Right ventricle myocardium superior (tissue), 1 donor: Measurements from ENCODE around the gene PTPRR. TPM values are rescaled to one million over a fixed set of nuclear protein-coding genes. Genes with fewer than 3 reads are reported as not detected.
A peak's percentile ranks its signal among the peaks of the same experiment; 100 is the strongest.

Source experiments
- ATAC-seq: fragments of 200-7000 bp; cut with Tn5 transposase; one replicate; pipeline ENCODE4 v1.9.1; 2020; ENCODE audit warnings: mild to moderate bottlenecking; ENCODE audit not compliant: poor library complexity
- DNase-seq: peaks from one replicate; pipeline ENCODE4 v3.0.0-alpha.2; 2020
- intact Hi-C: fragments of 100-400 bp; cut with DNase I; formaldehyde crosslinking; loops from one replicate; pipeline ENCODE4 v1.11.2; 2022
- total RNA-seq: library from RNA; stranded (reverse); fragmentation: NEBNext Ultra II Directional; extraction: Animal tissue kit (Norgen Biotek cat#: 25700); gene quantifications from one replicate; pipeline ENCODE4 v1.2.1, GENCODE V29; 2021
- donor health status: DM: no; HTN: yes; CAD: no; lungs with severe emphysema.

PTPRR gene
- total RNA-seq, 1 donor from 2014 or later = 0.19 TPM

DNA sequence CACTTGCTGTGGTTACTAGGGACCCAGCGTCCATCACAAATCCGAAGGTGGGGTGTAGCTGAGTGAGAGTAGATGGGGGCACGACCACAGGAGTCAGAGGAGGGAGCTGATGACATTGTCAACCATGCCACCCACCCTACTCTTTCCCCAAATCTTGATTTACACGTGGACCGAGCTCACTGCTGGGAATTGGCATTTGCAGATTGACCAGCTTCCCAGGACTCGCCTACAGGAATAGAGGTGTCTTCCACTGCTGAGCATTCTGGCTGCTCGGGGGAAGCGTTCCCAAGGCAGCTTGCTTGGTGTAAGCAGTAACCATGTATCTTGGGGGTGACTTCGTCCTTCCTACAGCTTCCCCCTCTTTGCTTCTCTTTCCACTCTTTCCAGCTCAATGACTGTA lies 353 bp upstream of the PTPRR start:
- intact Hi-C loops = no loop called here
- DNase-seq = no peak

DNA sequence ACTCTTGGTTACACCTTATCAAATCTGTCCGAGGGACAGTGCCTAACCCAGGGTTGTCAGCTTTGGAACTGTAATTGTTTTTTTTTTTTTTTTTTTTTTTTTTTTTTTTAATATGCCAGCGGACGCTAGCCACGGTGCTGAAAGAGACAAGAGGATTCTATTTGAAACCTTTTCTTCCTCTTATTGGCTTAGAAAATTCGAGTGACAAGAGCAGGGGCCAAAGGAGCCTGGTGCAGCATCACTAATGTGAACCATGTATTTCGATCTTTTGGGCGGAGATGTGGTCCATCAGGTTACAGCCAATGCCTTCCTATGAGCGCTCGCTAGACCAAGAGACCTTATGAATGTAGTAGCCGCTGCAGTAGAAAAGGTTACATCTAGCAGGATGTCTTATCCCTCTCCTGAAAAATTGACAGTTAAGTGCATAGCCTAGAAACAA lies 922 bp downstream of the PTPRR start:
- ATAC-seq = no peak
- no peak for DNase-seq
- intact Hi-C loops = no loop called here

More for the DNA sequence above, 353 bp upstream of the PTPRR start:
- ATAC-seq = no peak

DNA sequence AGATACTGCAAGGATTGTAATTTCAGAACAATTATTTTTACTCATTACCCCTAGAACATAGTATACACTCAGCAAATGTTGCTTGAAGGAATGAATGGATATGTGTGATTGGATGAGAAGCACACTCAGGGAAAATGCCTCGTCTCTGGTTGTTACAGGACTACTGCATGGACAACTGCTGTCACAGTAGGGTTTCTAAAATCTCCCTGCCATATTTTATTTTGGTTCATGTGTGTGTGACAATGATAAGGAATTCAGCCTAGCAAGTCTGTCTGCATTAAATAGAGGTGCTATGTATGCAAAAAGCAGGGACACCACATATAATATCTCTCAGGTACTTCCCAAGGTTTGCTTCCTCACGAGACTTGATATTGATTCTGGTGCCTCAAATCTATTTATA lies 1.4 kb downstream of the PTPRR start:
- intact Hi-C loops = no loop called here
- DNase-seq (no peak), ATAC-seq (no peak)

DNA sequence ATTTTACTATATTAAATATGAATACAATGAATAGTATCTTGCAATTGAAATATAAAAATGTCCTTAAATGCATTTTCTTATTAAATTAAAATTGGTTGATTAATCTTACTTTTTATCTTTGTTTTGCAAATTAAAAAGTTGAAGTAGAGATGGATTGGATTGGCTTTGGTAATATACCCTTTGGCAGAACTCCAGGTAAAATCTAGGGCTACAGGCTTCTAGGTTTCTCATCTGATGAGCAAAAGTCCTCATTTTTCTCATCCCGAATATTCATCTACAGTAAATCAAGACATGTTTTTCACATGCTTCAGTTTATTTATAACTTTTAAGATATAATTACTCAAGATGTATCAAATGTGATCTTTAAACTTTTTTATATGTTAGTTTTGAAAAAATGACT lies 2.2 kb downstream of the PTPRR start:
- DNase-seq (no peak), ATAC-seq (no peak)
- intact Hi-C loops = no loop called here

DNA sequence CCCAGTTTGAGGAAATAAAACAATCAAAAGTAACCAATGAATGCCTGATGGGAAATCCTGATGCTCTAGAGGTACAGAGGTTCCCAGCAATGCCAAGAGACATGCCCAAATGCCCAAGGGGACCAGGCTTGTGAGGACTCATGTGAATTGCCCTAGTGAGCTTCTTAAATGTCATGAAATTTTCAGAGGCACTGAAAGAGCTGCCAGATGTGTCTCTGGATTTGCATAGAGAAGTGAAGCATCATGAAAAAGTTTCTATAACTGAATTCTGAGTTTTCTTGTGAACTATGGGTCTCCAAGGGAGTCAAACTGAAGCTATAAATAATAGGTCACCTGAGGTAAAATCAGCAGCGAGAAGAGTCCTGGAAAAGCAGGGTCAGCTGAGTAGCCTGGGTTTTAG lies 9.9 kb downstream of the PTPRR start:
- intact Hi-C loops = no loop called here
- DNase-seq (no peak), ATAC-seq (no peak)

DNA sequence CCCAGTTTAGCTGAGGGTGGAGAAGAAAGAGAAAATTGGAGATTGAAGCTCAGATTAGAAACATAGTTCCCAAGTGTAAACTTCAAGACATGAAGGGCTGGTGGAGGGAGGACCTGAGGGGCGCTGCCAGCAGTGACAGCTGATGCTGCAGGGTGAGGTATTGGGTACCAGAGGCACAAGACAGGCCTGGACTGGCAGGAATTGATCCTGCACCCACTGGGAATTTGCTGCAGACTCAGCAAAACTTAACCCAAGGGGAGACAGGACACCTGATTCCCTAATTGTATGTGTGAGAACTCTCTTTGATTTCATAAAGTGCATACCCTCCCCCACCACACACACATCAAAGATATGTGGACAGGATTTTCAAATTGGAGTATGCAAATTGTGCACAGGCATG lies 11.6 kb downstream of the PTPRR start:
- DNase-seq = no peak
- no peak for ATAC-seq
- intact Hi-C loops = no loop called here

DNA sequence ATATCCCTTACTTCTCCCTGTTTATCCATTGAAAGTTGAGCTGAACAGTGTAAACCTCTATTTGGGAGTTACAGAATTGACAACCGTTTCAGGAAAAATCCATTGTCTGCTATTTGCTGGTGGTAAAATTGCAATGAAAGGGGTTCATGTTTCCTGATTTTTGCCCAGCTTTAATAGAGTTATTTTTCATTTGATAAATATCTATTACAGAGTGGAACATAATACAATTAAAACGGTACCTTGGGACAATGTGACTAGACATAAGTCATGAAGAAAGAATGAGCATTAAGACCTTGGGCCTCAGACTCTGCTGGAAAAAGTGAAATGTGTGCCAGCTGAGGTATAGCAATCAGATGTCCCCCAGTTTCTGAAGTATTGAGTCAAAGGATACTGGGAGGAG lies 13.1 kb downstream of the PTPRR start:
- intact Hi-C loops = no loop called here
- ATAC-seq (no peak), DNase-seq (no peak)

DNA sequence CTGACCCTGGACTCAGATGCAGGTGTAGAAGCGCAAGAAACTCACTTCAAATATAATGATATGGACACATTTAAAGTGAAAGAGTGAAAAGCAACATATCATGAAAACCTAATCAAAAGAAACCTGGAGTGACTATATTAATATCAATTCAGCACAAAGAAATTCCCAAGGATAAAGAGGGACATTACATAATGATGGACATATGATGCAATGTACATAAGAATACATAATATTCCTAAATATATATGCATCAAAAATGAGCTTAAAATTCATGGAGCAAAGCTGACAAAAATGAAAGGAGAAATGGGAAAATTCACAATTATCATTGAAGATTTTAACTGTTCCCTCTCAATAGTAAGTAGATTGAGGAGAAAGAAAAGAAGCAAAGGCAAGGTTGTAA lies 24.6 kb downstream of the PTPRR start:
- ATAC-seq (no peak), DNase-seq (no peak)
- intact Hi-C loops = no loop called here

DNA sequence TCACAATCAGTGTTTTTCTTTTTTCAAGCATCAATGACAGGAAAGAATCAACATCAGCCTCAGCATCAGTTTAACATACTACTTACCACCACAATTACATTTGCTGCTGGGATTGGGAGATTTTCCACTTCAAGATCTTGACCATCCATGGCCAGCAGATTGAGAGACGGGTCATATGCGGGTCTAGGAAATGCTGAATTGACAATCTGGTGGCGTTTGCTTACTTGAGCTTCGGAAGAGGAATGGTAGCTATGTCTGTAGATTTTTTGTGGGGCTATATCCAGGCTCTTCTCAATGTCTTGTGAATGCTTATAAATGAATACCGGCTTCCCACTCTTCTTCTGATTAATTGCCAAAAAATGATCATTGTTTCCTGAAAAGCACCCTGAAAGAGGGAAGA lies 27.9 kb downstream of the PTPRR start:
- DNase-seq (no peak), ATAC-seq (no peak)
- intact Hi-C loops = no loop called here

DNA sequence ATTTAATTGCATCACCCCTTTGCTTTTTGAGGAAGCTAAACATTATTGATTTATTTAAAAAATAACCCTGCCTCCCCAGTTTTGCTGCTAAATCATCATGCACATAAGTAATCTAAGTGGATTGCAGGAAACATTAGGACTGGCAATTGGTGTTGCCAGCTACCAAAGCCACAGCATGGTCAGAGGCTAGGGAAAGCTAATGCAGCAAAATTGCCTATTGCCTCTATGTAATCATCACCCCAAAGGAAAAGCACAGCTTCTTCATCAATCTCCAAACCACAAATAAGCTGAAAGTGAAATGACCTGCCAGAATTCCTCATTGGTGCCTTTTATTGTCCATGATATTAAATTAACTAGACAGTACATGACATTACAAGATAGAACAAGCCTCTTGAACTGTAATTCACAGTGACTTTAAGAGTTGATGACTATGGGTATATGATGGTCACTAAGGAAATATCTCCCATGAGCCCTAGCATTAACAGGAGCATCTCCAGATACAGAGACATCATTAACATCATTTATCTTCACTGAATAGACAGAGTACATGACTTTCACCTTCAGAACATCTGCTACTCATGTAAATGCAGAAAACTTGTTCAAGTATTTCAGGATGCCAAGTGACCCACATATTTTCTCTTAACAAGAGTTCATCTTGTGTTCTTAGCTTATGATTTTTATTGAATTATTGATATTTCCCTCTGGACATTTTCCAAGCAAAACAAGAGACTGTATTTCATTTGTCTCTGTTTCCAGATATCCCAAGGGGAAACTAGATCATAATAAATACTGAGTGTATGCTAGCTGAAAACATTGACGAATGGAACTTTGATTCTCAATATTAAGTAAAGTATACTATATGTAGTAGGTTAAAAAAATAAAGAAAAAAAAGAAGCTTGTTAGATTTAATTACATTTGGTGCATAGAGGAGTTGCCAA lies 29.4 kb downstream of the PTPRR start:
- intact Hi-C loops = no loop called here
- no peak for ATAC-seq
- no peak for DNase-seq

DNA sequence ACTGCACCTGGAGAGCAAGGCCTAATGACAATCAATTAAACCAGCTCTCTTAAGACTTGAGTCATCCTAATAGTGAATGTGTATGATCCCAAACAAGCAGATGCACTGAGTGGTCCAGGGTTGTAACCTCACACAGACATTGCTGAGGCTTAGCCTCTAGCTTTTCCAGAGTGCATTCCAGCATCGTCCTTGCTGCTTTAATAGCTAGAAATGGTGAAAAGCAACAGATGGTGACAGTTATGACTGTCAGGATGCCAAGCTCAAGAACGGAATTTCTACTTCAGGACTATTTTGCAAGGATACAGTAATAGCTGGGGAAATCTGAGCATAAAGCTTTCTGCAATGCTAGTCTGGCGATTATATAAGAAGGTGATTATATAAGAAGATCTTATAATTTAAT lies 34.6 kb downstream of the PTPRR start:
- intact Hi-C loops = no loop called here
- DNase-seq = no peak
- ATAC-seq = no peak

DNA sequence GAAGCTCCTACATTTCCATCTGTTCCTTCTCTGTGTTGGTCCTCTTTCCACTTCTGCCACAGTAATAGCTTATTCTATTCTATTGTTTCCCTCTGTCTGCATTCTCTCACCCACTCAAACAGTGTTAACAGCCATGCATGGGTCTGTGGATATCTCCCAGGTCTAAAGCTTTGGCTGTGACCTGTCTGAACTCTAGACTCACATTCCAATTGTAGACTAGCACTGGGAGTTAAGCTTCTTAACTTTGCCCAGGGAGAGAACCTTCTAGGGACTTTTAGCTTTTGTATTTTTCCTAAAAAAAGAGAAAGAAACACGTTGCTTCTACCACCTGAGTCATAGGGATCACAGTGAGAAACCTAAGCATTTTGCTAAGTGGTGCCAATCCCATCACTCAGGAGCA lies 36.7 kb downstream of the PTPRR start:
- DNase-seq = no peak
- intact Hi-C loops = no loop called here
- ATAC-seq = peak; percentile 53

DNA sequence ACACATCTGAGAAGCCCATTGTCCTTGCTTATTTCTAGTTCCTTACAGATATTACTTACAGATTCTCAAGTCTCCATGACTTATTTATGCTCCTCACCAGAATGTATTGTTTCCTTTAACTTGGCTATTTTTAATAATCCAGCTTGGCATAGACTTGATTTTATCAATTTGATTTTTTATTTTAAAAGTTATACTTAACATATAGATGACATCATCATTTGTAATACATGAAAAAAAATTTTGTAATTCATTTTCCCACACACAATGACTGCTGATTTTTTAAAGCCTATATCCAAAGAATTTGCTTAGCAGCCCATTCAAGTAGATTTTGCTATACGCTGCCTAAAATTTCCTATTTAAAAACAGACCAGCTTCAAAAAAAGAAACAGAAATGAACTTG lies 39.8 kb downstream of the PTPRR start:
- ATAC-seq (no peak), DNase-seq (no peak)
- intact Hi-C loops = no loop called here

DNA sequence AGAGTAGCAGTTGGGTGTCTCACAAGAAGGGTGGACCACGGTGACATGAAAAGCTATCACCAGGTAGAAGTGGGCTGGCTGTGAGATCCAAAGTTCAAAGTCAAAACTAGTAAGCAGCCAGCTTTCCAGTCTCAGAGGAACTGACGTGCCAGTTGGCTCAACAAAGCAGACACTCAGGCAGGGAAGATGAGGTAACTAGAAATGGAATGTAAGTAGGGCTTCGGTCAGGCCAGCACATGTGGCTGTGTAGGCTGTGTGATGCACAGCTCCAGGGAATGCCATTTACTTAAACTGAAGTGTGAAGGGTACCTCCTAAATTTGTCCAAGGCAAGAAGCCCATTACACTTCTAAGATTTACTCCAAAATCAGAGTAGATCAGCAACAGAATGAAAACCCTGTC lies 43.6 kb downstream of the PTPRR start:
- DNase-seq (no peak), ATAC-seq (peak; percentile 41)
- intact Hi-C loops = no loop called here

DNA sequence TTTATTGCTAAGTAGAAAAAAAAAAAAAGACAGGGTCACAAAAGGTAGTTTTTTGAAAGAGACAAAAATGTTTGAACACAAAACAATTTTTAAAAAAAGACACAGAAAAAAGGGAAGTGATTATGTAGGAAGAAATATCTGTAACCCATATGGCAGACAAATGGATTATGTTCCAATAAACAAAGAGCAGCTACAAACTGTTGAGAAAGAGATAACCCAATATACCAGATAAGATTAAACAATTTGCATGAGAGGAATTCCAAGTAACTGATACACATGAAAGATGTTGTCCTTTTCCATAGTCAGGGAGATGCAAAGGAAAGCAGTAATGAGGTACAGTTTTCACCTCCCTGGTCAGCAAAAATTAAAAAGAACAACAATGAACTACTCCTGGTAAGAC lies 44.9 kb downstream of the PTPRR start:
- intact Hi-C loops = no loop called here
- no peak for ATAC-seq
- no peak for DNase-seq

DNA sequence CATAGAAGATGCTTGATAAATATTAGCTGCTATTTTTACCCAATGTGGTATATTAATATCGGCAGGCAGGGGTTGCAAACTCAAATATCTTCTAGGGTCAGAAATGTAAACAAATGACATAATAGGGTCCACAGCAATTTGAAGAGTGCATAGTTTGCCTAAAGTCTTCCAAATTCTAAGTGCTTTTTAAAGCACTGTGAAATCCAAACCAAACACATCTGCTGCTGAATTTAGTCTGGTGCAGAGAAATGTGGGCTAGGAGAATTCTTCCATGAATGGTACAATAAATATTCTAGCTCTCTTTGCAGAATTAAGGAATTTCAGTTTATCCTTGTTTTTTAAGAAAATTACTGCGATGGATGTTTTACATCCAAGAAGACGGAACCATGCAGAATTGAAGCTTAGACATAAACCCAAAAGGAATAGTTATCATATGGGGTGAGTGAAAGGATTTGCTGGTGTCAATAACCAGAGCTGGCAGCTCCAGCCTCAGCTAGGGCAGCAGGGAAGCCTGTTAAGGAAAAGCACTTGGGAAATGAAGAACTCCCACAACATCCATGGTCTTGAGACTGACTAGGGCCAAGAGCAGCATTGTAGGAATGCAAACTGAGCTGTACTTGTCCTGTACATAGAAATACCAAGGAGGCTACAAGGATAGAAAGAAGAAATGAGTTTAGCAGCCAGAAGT lies 65.5 kb downstream of the PTPRR start:
- no peak for ATAC-seq
- intact Hi-C loops = loop anchor here (5.0 kb wide), 1 partner anchor 123 kb away; no protein-coding TSS in a partner anchor
- DNase-seq = no peak

DNA sequence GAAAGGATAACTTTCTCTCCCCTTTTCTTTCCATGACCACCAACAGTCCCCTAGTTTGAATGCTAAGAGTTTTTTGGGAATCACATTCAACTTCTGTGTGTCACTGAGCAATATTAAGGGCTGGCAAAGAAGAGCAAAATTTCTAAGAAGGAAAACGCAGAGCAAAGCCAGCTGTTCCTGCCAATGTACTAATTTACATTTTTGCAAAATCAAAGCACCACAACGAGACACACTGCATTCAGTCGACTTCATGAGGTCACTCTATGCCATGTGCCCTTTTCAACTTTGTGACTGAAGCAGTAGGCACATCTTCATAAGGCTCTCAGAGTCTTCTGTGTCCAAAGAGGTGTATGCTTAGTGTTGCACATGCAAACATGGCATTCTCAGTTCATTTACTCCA lies 66.4 kb downstream of the PTPRR start:
- intact Hi-C loops = loop anchor here (5.0 kb wide), 1 partner anchor 122 kb away; no protein-coding TSS in a partner anchor

DNA sequence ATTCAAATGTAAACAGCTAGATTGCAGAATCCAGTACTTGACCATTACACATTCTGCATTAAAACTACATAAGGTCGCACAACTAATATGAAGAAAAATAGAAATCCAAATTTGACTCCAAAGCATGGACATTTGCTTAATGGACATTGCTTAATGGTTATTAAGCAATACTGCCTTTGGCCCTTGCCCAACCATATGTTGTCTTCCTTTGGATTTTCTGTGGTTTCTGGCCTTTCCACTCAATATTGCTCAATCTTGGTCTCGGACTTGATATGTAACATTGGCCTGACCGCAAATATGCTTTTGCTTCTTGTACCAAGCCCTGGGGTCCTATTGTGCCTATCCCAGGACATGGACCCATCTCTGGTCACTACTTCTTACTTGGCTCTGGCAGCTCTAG lies 67.2 kb downstream of the PTPRR start:
- intact Hi-C loops = loop anchor here (5.0 kb wide), 1 partner anchor 121 kb away; no protein-coding TSS in a partner anchor
- DNase-seq = no peak
- peak; percentile 92 for ATAC-seq

More for the DNA sequence above, 66.4 kb downstream of the PTPRR start:
- peak; percentile 78 for ATAC-seq
- no peak for DNase-seq

DNA sequence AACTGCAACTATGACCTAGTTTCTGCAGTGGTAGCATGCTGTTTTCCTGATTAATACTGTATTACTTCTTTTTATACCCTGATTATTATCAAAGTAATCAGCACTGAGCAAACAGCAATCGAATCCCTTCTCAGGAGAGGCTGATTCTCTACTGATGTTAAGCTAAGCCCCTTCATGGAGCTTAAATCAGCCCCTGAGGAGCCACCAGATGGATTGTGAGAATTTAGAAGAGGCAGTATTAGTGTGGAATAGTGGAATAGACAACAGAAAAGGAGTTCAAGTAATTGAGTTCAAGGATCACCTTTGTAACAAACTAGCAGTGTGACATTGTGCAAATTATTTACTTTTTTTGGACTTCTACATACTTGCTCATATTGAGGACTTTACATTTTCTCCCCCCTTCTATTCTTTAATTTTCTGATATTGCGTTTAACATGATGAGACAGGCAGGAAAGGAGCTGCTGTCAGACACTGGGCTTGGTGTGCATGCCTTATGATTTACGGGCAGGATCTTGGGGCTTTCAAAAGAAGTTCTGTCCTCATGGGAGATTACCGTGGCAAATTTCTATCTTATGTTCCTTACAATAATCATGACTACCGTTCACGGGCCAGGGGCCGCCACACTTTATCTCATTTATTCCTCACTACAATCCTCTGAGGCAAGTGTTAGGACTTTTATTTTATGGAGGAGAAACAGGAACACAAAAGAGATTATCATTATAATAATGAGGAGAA lies 68.0 kb downstream of the PTPRR start:
- ATAC-seq = no peak
- intact Hi-C loops = loop anchor here (5.0 kb wide), 1 partner anchor 120 kb away; no protein-coding TSS in a partner anchor
- DNase-seq = no peak
